Mononuclear cell (primary cell): Measurements from ENCODE around the gene OR51D1. TPM values are rescaled to one million over a fixed set of nuclear protein-coding genes. Genes with fewer than 3 reads are reported as not detected.

Source experiments
- H3K27me3 ChIP-seq: 2 replicates; pipeline ENCODE4 v1.6.0; 2011; ENCODE audit warnings: low read length, control low read depth; ENCODE audit not compliant: insufficient read depth
- H3K4me1 ChIP-seq: 2 replicates; pipeline ENCODE4 v1.5.1; 2011; ENCODE audit warnings: mild to moderate bottlenecking, low read length, control low read depth; ENCODE audit not compliant: insufficient read depth
- H3K4me3 ChIP-seq: 2 replicates; pipeline ENCODE4 v1.5.1; 2011; ENCODE audit warnings: mild to moderate bottlenecking, low read length, moderate library complexity
- H3K9me3 ChIP-seq: 2 replicates; pipeline ENCODE4 v1.5.1; 2011; ENCODE audit warnings: low read depth, mild to moderate bottlenecking, control low read depth, low read length
- total RNA-seq: library from RNA; depleted of rRNA; stranded (reverse); fragments of >200 nt; gene quantifications from one replicate; pipeline ENCODE4 v1.2.3, GENCODE V29; 2012

Gene OR51D1
- total RNA-seq, 1 donor: 0.10 TPM

- H3K27me3 ChIP-seq: peaks cover 3% of the 10 kb centered on the region
- no peaks in the 10 kb centered on the region for H3K9me3 ChIP-seq
- H3K4me1 ChIP-seq: no peaks in the 10 kb centered on the region
- no peak overlapping the region for H3K4me3 ChIP-seq
Observed at GRCh38 chr11:4637662-4638047, 378 bp downstream of the OR51D1 start.

- Histone ChIP-seq H3K4me3 (no peak overlapping the region), H3K4me1 (no peaks in the 10 kb centered on the region), H3K9me3 (no peaks in the 10 kb centered on the region), H3K27me3 (no peaks in the 10 kb centered on the region)
Observed at GRCh38 chr11:4639931-4640330, 2.7 kb downstream of the OR51D1 start.

- Histone ChIP-seq H3K9me3 (no peaks in the 10 kb centered on the region), H3K4me3 (no peak overlapping the region), H3K4me1 (no peaks in the 10 kb centered on the region), H3K27me3 (no peaks in the 10 kb centered on the region)
Observed at GRCh38 chr11:4641501-4641900, 4.2 kb downstream of the OR51D1 start.

DNA sequence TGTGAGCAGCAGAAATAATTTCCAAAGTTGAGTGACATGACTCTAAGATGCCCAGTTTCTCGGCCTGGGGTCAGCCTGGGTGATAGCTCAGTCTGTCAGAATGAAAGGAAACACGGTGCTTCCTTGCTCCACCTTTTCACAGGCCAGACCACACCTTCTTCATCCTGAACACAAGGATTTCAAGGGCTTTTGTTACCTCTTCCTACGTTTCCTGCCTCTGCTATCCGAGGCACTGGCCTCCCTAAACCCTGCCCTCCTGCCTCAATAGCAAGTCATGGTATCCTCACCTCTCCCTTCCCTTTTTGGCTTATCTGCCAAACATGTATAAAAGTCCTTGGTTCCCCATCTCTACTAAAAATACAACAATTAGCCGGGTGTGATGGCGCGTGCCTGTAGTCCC is 4.8 kb downstream of the OR51D1 start:
- H3K4me3 ChIP-seq: no peak overlapping the region
- H3K9me3 ChIP-seq: no peaks in the 10 kb centered on the region
- H3K4me1 ChIP-seq: no peaks in the 10 kb centered on the region
- H3K27me3 ChIP-seq: no peaks in the 10 kb centered on the region

- Histone ChIP-seq H3K4me1 (no peaks in the 10 kb centered on the region), H3K27me3 (no peaks in the 10 kb centered on the region), H3K9me3 (no peaks in the 10 kb centered on the region), H3K4me3 (no peak overlapping the region)
Observed at GRCh38 chr11:4643076-4643475, 5.8 kb downstream of the OR51D1 start.

DNA sequence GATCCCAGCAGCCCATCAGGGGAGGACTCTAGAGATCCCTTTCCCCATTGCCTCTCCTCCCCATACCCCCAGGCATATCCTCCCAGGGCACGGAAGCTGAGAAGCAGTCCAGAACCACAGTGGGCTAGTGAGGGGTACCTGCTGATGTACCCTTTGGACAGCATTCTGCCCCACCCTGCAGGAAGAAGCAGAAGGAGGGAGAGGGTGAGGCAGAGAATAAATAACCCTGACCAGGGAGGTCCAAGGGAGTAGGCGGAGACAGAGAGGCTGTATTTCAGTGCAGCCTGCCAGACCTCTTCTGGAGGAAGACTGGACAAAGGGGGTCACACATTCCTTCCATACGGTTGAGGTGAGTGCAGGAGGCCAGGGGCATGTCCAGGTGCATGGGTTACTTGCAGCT is 6.4 kb downstream of the OR51D1 start, which contains the start of gene OR51E1:
TSS of gene OR51E1 (plus strand) at position 301 of the 400 bp plus-strand sequence. CDS start 8,545 bp downstream, outside the sequence.
- no peaks in the 10 kb centered on the region for H3K9me3 ChIP-seq
- H3K4me1 ChIP-seq: no peaks in the 10 kb centered on the region
- H3K27me3 ChIP-seq: no peaks in the 10 kb centered on the region
- no peak within 1 kb of the TSS for H3K4me3 ChIP-seq

DNA sequence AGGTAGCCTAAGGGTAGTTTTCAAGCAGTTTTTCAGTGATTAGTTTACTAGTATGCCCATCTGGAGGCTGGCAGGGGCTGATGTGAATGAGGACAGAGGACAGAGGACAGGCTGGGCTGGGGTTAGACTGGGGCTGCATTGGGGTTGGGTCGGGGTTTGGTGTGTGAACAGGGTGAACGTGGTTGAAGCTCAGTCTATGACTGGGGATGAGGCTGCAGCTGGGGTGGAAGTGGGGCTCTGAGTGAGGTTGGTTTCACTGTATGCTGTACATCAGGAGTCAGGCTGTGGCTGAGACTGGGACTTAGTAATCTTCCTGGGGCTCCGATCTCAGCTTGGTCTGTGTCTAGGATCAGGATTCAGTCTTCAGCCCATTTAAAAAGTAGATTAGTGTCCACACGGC is 7.0 kb downstream of the OR51D1 start:
- no peaks in the 10 kb centered on the region for H3K9me3 ChIP-seq
- H3K4me3 ChIP-seq: no peak overlapping the region
- H3K4me1 ChIP-seq: no peaks in the 10 kb centered on the region

DNA sequence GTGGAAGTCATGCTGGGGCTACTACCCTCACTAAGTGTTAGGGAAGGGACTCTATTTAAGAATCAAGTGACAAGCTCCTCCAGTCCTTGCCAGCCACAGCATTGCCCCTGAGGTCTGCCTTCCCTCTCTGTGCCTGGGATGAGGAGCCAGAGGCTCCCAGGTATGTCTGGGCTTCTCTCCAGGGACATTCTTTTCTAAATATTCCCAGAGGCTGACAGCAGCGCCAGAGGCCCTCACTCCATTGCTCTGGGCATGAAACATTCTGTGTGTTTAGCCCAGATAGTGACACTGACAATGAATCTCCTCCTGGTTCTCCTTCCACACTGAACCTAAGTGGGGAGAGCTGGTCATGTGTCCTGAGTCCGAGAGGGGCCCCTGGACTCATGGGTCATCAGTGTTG is 8.7 kb downstream of the OR51D1 start:
- H3K4me3 ChIP-seq: no peak overlapping the region
- no peaks in the 10 kb centered on the region for H3K27me3 ChIP-seq
- H3K4me1 ChIP-seq: no peaks in the 10 kb centered on the region
- H3K9me3 ChIP-seq: no peaks in the 10 kb centered on the region

More for the DNA sequence above, 7.0 kb downstream of the OR51D1 start:
- H3K27me3 ChIP-seq: no peaks in the 10 kb centered on the region

DNA sequence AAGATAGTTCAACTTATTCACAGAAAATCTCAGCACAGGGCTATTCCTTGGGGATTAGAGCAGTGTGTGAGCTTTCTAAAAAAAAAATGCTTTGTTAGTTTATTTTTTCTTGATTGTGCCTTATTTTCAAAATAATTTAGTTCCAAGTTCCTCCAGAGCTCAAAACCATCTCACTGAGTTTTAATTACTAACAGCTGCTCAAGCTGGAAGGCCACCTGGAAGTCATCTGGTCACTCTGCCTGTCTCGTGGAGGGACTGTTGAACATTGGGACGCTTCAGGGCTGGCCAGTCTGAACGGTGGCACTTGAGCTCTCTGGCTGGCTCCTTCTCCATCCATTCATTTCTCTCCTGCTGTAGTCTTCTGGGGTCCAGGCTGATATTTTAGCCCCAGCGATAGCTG is 10.5 kb downstream of the OR51D1 start:
- H3K4me3 ChIP-seq: no peak overlapping the region
- H3K4me1 ChIP-seq: no peaks in the 10 kb centered on the region
- no peaks in the 10 kb centered on the region for H3K9me3 ChIP-seq

DNA sequence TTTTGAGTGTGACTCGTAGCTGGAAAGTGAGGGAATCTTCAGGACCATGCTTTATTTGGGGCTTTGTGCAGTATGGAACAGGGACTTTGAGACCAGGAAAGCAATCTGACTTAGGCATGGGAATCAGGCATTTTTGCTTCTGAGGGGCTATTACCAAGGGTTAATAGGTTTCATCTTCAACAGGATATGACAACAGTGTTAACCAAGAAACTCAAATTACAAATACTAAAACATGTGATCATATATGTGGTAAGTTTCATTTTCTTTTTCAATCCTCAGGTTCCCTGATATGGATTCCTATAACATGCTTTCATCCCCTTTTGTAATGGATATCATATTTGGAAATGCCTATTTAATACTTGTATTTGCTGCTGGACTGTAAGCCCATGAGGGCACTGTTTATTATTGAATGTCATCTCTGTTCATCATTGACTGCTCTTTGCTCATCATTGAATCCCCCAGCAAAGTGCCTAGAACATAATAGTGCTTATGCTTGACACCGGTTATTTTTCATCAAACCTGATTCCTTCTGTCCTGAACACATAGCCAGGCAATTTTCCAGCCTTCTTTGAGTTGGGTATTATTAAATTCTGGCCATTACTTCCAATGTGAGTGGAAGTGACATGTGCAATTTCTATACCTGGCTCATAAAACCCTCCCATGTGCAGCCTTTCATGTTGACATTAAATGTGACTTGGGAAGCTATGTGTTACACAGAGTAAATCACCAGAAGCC is 17.5 kb downstream of the OR51D1 start:
- Histone ChIP-seq H3K27me3 (no peaks in the 10 kb centered on the region), H3K4me3 (no peak overlapping the region), H3K4me1 (no peaks in the 10 kb centered on the region), H3K9me3 (no peaks in the 10 kb centered on the region)

More for the DNA sequence above, 10.5 kb downstream of the OR51D1 start:
- H3K27me3 ChIP-seq: no peaks in the 10 kb centered on the region

- Histone ChIP-seq H3K4me1 (no peaks in the 10 kb centered on the region), H3K9me3 (no peaks in the 10 kb centered on the region), H3K27me3 (no peaks in the 10 kb centered on the region), H3K4me3 (no peak overlapping the region)
Observed at GRCh38 chr11:4658629-4659445, 21.6 kb downstream of the OR51D1 start.

- Histone ChIP-seq H3K4me1 (no peaks in the 10 kb centered on the region), H3K9me3 (no peaks in the 10 kb centered on the region)
Observed at GRCh38 chr11:4662876-4663275, 25.6 kb downstream of the OR51D1 start.

GRCh38 chr11:4664183-4664582 is 26.9 kb downstream of the OR51D1 start:
- Histone ChIP-seq H3K4me3 (no peak overlapping the region), H3K4me1 (no peaks in the 10 kb centered on the region), H3K27me3 (no peaks in the 10 kb centered on the region), H3K9me3 (no peaks in the 10 kb centered on the region)

More at GRCh38 chr11:4662876-4663275, 25.6 kb downstream of the OR51D1 start:
- Histone ChIP-seq H3K4me3 (no peak overlapping the region), H3K27me3 (no peaks in the 10 kb centered on the region)

DNA sequence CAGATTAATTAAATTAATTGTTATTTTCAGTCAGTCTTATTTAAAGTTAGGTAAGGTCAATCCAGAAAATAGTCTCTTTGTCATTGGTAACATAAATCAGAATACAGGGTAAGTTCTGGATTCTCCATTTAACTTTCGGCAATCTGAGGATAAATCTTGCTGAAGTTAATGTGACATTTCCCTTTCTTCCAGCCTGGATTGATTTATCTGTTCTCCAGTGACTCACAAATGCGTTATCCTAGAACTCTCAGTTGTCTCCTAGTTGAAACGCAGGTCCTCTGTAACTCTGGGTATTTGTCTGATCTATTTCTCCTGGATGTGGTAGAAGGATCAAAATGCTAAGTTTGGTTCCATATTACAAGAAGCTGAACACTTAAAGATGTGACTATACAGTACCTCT is 27.5 kb downstream of the OR51D1 start:
- Histone ChIP-seq H3K27me3 (no peaks in the 10 kb centered on the region), H3K4me3 (no peak overlapping the region), H3K4me1 (no peaks in the 10 kb centered on the region), H3K9me3 (no peaks in the 10 kb centered on the region)

GRCh38 chr11:4665424-4665823 is 28.1 kb downstream of the OR51D1 start:
- H3K4me1 ChIP-seq: no peaks in the 10 kb centered on the region
- H3K9me3 ChIP-seq: no peaks in the 10 kb centered on the region
- H3K4me3 ChIP-seq: no peak overlapping the region
- no peaks in the 10 kb centered on the region for H3K27me3 ChIP-seq
